ENCODE results near the gene MRPS9. TPM values are rescaled to one million over a fixed set of nuclear protein-coding genes. Genes with fewer than 3 reads are reported as not detected.

MRPS9 gene
- total and polyA plus RNA-seq, 2 donors, result 31.6 to 40.6 TPM

GRCh38 chr2:105070010-105070865, 32.4 kb downstream of the MRPS9 start:
- Histone ChIP-seq H3K9me3 (ENCODE audit: control insufficient read depth in 2 of 2, insufficient read depth in 1 of 2, low read length in 1 of 2) (no peaks in the 10 kb centered on the region), H3K36me3 (ENCODE audit: control insufficient read depth in 2 of 2, insufficient read depth in 2 of 2, low read length in 1 of 2) (no peaks in the 10 kb centered on the region), H3K4me3 (ENCODE audit: low read length in 2 of 2) (no peak overlapping the region), H3K27me3 (ENCODE audit: control insufficient read depth in 2 of 2, insufficient read depth in 1 of 2, low read length in 1 of 2) (no peaks in the 10 kb centered on the region), H3K27ac (ENCODE audit: low read depth in 1 of 2, low read length in 1 of 2) (no peak overlapping the region), H3K4me1 (ENCODE audit: control insufficient read depth in 2 of 2, insufficient read depth in 2 of 2, low read length in 2 of 2) (no peaks in the 10 kb centered on the region)
- WGBS, result 97% methylated on average over 7 of the region's 7 CpGs
- no peak for DNase-seq (ENCODE audit: low read depth in 6 of 9, low spot score in 9 of 9)

GRCh38 chr2:105071379-105071778, 33.5 kb downstream of the MRPS9 start:
- Histone ChIP-seq H3K27me3 (ENCODE audit: control insufficient read depth in 2 of 2, insufficient read depth in 1 of 2, low read length in 1 of 2) (no peaks in the 10 kb centered on the region), H3K4me3 (ENCODE audit: low read length in 2 of 2) (no peak overlapping the region), H3K9me3 (ENCODE audit: control insufficient read depth in 2 of 2, insufficient read depth in 1 of 2, low read length in 1 of 2) (no peaks in the 10 kb centered on the region), H3K27ac (ENCODE audit: low read depth in 1 of 2, low read length in 1 of 2) (no peak overlapping the region), H3K36me3 (ENCODE audit: control insufficient read depth in 2 of 2, insufficient read depth in 2 of 2, low read length in 1 of 2) (no peaks in the 10 kb centered on the region), H3K4me1 (ENCODE audit: control insufficient read depth in 2 of 2, insufficient read depth in 2 of 2, low read length in 2 of 2) (no peaks in the 10 kb centered on the region)
- DNase-seq (ENCODE audit: low read depth in 6 of 9, low spot score in 9 of 9), result no peak
- WGBS, result 96% methylated on average over 4 of the region's 4 CpGs

- H3K27ac ChIP-seq (ENCODE audit: low read depth in 1 of 2, low read length in 1 of 2), result no peak overlapping the region
- H3K4me3 ChIP-seq (ENCODE audit: low read length in 2 of 2), result no peak overlapping the region
- WGBS, result 73% methylated on average over 2 of the region's 2 CpGs
- DNase-seq (ENCODE audit: low read depth in 6 of 9, low spot score in 9 of 9), result peak in 2 of 9 donors; percentile 11 to 36
- no peaks in the 10 kb centered on the region for H3K4me1 ChIP-seq (ENCODE audit: control insufficient read depth in 2 of 2, insufficient read depth in 2 of 2, low read length in 2 of 2)
- H3K9me3 ChIP-seq (ENCODE audit: control insufficient read depth in 2 of 2, insufficient read depth in 1 of 2, low read length in 1 of 2), result no peaks in the 10 kb centered on the region
- H3K27me3 ChIP-seq (ENCODE audit: control insufficient read depth in 2 of 2, insufficient read depth in 1 of 2, low read length in 1 of 2), result no peaks in the 10 kb centered on the region
- H3K36me3 ChIP-seq (ENCODE audit: control insufficient read depth in 2 of 2, insufficient read depth in 2 of 2, low read length in 1 of 2), result no peaks in the 10 kb centered on the region
Observed at GRCh38 chr2:105072039-105072438, 34.2 kb downstream of the MRPS9 start.

GRCh38 chr2:105073591-105073990, 35.7 kb downstream of the MRPS9 start:
- Histone ChIP-seq H3K27me3 (ENCODE audit: control insufficient read depth in 2 of 2, insufficient read depth in 1 of 2, low read length in 1 of 2) (no peaks in the 10 kb centered on the region), H3K36me3 (ENCODE audit: control insufficient read depth in 2 of 2, insufficient read depth in 2 of 2, low read length in 1 of 2) (no peaks in the 10 kb centered on the region), H3K27ac (ENCODE audit: low read depth in 1 of 2, low read length in 1 of 2) (no peak overlapping the region), H3K9me3 (ENCODE audit: control insufficient read depth in 2 of 2, insufficient read depth in 1 of 2, low read length in 1 of 2) (no peaks in the 10 kb centered on the region), H3K4me3 (ENCODE audit: low read length in 2 of 2) (no peak overlapping the region), H3K4me1 (ENCODE audit: control insufficient read depth in 2 of 2, insufficient read depth in 2 of 2, low read length in 2 of 2) (no peaks in the 10 kb centered on the region)
- DNase-seq (ENCODE audit: low read depth in 6 of 9, low spot score in 9 of 9), result no peak
- 98% methylated on average over 4 of the region's 4 CpGs for WGBS

GRCh38 chr2:105076121-105076520, 38.3 kb downstream of the MRPS9 start:
- Histone ChIP-seq H3K36me3 (ENCODE audit: control insufficient read depth in 2 of 2, insufficient read depth in 2 of 2, low read length in 1 of 2) (peaks cover 0 to 2% of the 10 kb centered on the region in 2 donors), H3K9me3 (ENCODE audit: control insufficient read depth in 2 of 2, insufficient read depth in 1 of 2, low read length in 1 of 2) (no peaks in the 10 kb centered on the region), H3K27ac (ENCODE audit: low read depth in 1 of 2, low read length in 1 of 2) (no peak overlapping the region), H3K4me3 (ENCODE audit: low read length in 2 of 2) (no peak overlapping the region), H3K27me3 (ENCODE audit: control insufficient read depth in 2 of 2, insufficient read depth in 1 of 2, low read length in 1 of 2) (no peaks in the 10 kb centered on the region), H3K4me1 (ENCODE audit: control insufficient read depth in 2 of 2, insufficient read depth in 2 of 2, low read length in 2 of 2) (no peaks in the 10 kb centered on the region)
- WGBS, result 97% methylated on average over 3 of the region's 3 CpGs
- no peak for DNase-seq (ENCODE audit: low read depth in 6 of 9, low spot score in 9 of 9)

DNA sequence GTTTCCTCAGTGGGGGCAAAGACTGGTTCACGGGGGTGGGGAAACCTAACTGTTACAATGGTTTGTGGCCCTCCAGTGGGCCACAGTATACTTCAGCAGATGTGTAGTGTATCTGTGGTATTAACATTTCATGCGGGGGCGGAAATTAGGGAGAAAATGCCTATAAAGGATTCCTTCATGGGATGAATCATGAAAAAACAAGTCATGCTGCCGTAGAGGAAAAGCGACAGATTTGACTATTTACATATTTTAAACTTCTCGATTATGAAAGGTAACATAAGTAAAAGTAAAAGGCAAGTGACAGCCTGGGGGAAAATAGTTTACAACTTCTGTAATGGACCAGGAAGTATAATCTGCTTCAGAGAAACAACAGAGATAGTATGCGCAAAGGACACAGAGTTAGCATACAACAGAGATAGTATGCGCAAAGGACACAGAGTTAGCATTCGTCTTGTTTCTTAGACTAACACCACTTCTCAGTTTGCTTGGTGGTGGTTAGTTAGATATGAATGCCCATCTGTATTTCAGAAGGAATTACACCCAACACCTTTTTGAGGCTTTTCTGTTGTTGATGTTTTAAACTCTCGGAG, 41.1 kb downstream of the MRPS9 start:
- no peak for DNase-seq (ENCODE audit: low read depth in 6 of 9, low spot score in 9 of 9)
- no peak overlapping the region for H3K27ac ChIP-seq (ENCODE audit: low read depth in 1 of 2, low read length in 1 of 2)
- H3K27me3 ChIP-seq (ENCODE audit: control insufficient read depth in 2 of 2, insufficient read depth in 1 of 2, low read length in 1 of 2), result no peaks in the 10 kb centered on the region
- H3K4me1 ChIP-seq (ENCODE audit: control insufficient read depth in 2 of 2, insufficient read depth in 2 of 2, low read length in 2 of 2), result no peaks in the 10 kb centered on the region
- 97% methylated on average over 10 of the region's 10 CpGs for WGBS
- no peak overlapping the region for H3K4me3 ChIP-seq (ENCODE audit: low read length in 2 of 2)
- H3K9me3 ChIP-seq (ENCODE audit: control insufficient read depth in 2 of 2, insufficient read depth in 1 of 2, low read length in 1 of 2), result no peaks in the 10 kb centered on the region
- peaks cover 0 to 3% of the 10 kb centered on the region in 2 donors for H3K36me3 ChIP-seq (ENCODE audit: control insufficient read depth in 2 of 2, insufficient read depth in 2 of 2, low read length in 1 of 2)

GRCh38 chr2:105080461-105080860, 42.6 kb downstream of the MRPS9 start:
- no peaks in the 10 kb centered on the region for H3K9me3 ChIP-seq (ENCODE audit: control insufficient read depth in 2 of 2, insufficient read depth in 1 of 2, low read length in 1 of 2)
- H3K4me1 ChIP-seq (ENCODE audit: control insufficient read depth in 2 of 2, insufficient read depth in 2 of 2, low read length in 2 of 2), result no peaks in the 10 kb centered on the region
- peak overlapping the region in 1 of 2 donors; percentile 63 for H3K27ac ChIP-seq (ENCODE audit: low read depth in 1 of 2, low read length in 1 of 2)
- no peaks in the 10 kb centered on the region for H3K27me3 ChIP-seq (ENCODE audit: control insufficient read depth in 2 of 2, insufficient read depth in 1 of 2, low read length in 1 of 2)
- no peak for DNase-seq (ENCODE audit: low read depth in 6 of 9, low spot score in 9 of 9)
- peaks cover 0 to 3% of the 10 kb centered on the region in 2 donors for H3K36me3 ChIP-seq (ENCODE audit: control insufficient read depth in 2 of 2, insufficient read depth in 2 of 2, low read length in 1 of 2)
- no peak overlapping the region for H3K4me3 ChIP-seq (ENCODE audit: low read length in 2 of 2)

GRCh38 chr2:105081006-105081601, 43.2 kb downstream of the MRPS9 start:
- peaks cover 0 to 3% of the 10 kb centered on the region in 2 donors for H3K36me3 ChIP-seq (ENCODE audit: control insufficient read depth in 2 of 2, insufficient read depth in 2 of 2, low read length in 1 of 2)
- no peaks in the 10 kb centered on the region for H3K9me3 ChIP-seq (ENCODE audit: control insufficient read depth in 2 of 2, insufficient read depth in 1 of 2, low read length in 1 of 2)
- no peaks in the 10 kb centered on the region for H3K4me1 ChIP-seq (ENCODE audit: control insufficient read depth in 2 of 2, insufficient read depth in 2 of 2, low read length in 2 of 2)
- DNase-seq (ENCODE audit: low read depth in 6 of 9, low spot score in 9 of 9), result peak in 1 of 9 donors; percentile 10
- no peaks in the 10 kb centered on the region for H3K27me3 ChIP-seq (ENCODE audit: control insufficient read depth in 2 of 2, insufficient read depth in 1 of 2, low read length in 1 of 2)
- peak overlapping the region in 1 of 2 donors; percentile 63 for H3K27ac ChIP-seq (ENCODE audit: low read depth in 1 of 2, low read length in 1 of 2)
- no peak overlapping the region for H3K4me3 ChIP-seq (ENCODE audit: low read length in 2 of 2)
- 94% methylated on average over 20 of the region's 20 CpGs for WGBS

GRCh38 chr2:105082107-105082506, 44.2 kb downstream of the MRPS9 start:
- no peaks in the 10 kb centered on the region for H3K9me3 ChIP-seq (ENCODE audit: control insufficient read depth in 2 of 2, insufficient read depth in 1 of 2, low read length in 1 of 2)
- H3K36me3 ChIP-seq (ENCODE audit: control insufficient read depth in 2 of 2, insufficient read depth in 2 of 2, low read length in 1 of 2), result peaks cover 0 to 3% of the 10 kb centered on the region in 2 donors
- H3K4me3 ChIP-seq (ENCODE audit: low read length in 2 of 2), result no peak overlapping the region
- WGBS, result 85% methylated on average over 8 of the region's 8 CpGs
- no peaks in the 10 kb centered on the region for H3K27me3 ChIP-seq (ENCODE audit: control insufficient read depth in 2 of 2, insufficient read depth in 1 of 2, low read length in 1 of 2)
- DNase-seq (ENCODE audit: low read depth in 6 of 9, low spot score in 9 of 9), result no peak
- peak overlapping the region in 1 of 2 donors; percentile 28 for H3K27ac ChIP-seq (ENCODE audit: low read depth in 1 of 2, low read length in 1 of 2)
- H3K4me1 ChIP-seq (ENCODE audit: control insufficient read depth in 2 of 2, insufficient read depth in 2 of 2, low read length in 2 of 2), result no peaks in the 10 kb centered on the region
